Neural progenitor cell (in vitro differentiated cells): ENCODE measurements around the gene SDK1.

Experiments
- EZH2 ChIP-seq: fragments of 200-600 bp; sonication (generic); IDR thresholded peaks from 2 replicates; pipeline ENCODE4 v1.6.1; 2017; ENCODE audit warnings: antibody characterized with exemption, mild to moderate bottlenecking, moderate library complexity
- TF ChIP-seq, protein P1 (sequence below): fragments of 200-600 bp; sonication (generic); IDR thresholded peaks from 2 replicates; pipeline ENCODE4 v1.5.1; 2017; ENCODE audit warnings: antibody characterized with exemption, mild to moderate bottlenecking

GRCh38 chr7:3431306-3431705 is 130.3 kb downstream of the SDK1 start:
- TF ChIP-seq, protein P1, sequence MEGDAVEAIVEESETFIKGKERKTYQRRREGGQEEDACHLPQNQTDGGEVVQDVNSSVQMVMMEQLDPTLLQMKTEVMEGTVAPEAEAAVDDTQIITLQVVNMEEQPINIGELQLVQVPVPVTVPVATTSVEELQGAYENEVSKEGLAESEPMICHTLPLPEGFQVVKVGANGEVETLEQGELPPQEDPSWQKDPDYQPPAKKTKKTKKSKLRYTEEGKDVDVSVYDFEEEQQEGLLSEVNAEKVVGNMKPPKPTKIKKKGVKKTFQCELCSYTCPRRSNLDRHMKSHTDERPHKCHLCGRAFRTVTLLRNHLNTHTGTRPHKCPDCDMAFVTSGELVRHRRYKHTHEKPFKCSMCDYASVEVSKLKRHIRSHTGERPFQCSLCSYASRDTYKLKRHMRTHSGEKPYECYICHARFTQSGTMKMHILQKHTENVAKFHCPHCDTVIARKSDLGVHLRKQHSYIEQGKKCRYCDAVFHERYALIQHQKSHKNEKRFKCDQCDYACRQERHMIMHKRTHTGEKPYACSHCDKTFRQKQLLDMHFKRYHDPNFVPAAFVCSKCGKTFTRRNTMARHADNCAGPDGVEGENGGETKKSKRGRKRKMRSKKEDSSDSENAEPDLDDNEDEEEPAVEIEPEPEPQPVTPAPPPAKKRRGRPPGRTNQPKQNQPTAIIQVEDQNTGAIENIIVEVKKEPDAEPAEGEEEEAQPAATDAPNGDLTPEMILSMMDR = no peak
- no peak for TF ChIP-seq EZH2
